Dermis blood vessel endothelial cell (primary cell): ENCODE results near the gene MS4A8. TPM values are rescaled to one million over a fixed set of nuclear protein-coding genes. Genes with fewer than 3 reads are reported as not detected.
"Not testable (repeated sequence)": the region's sequence is repeated elsewhere in the genome, so short reads cannot be mapped to it uniquely, and the experiment has no call there.

Experiments
- DNase-seq: peaks from one replicate; pipeline ENCODE4 v3.0.0; 2010
- total RNA-seq: library from RNA; depleted of rRNA; stranded (reverse); fragments of >200 nt; gene quantifications from 2 replicates; pipeline ENCODE4 v1.2.3, GENCODE V29; 2014

MS4A8 gene
- total RNA-seq, 1 donor from 2014 or later = not detected

GRCh38 chr11:60725592-60725991 is 26.2 kb downstream of the MS4A8 start:
- no peak for DNase-seq

GRCh38 chr11:60731586-60731985 is 32.2 kb downstream of the MS4A8 start:
- DNase-seq = no peak

GRCh38 chr11:60734279-60734678 is 34.9 kb downstream of the MS4A8 start:
- no peak for DNase-seq

- no peak for DNase-seq
Observed at GRCh38 chr11:60739114-60739513, 39.7 kb downstream of the MS4A8 start.

- no peak for DNase-seq
Observed at GRCh38 chr11:60740573-60740972, 41.2 kb downstream of the MS4A8 start.

- DNase-seq = no peak
Observed at GRCh38 chr11:60741421-60741820, 42.0 kb downstream of the MS4A8 start.

- no peak for DNase-seq
Observed at GRCh38 chr11:60743058-60743457, 43.6 kb downstream of the MS4A8 start.

GRCh38 chr11:60744114-60744513 is 44.7 kb downstream of the MS4A8 start:
- no peak for DNase-seq

- no peak for DNase-seq
Observed at GRCh38 chr11:60747359-60747873, 48.0 kb downstream of the MS4A8 start.

GRCh38 chr11:60748225-60748624 is 48.8 kb downstream of the MS4A8 start:
- no peak for DNase-seq

- no peak for DNase-seq
Observed at GRCh38 chr11:60748821-60749220, 49.4 kb downstream of the MS4A8 start.

GRCh38 chr11:60750911-60751310 is 51.5 kb downstream of the MS4A8 start:
- DNase-seq = no peak

GRCh38 chr11:60753309-60753708 is 53.9 kb downstream of the MS4A8 start:
- no peak for DNase-seq

- no peak for DNase-seq
Observed at GRCh38 chr11:60754887-60755286, 55.5 kb downstream of the MS4A8 start.

GRCh38 chr11:60756307-60757032 is 57.1 kb downstream of the MS4A8 start, which contains the start of gene MS4A15:
Gene MS4A15, plus strand, starts transcription at chr11:60756867. Its CDS starts 6,867 bp downstream, at chr11:60763734.
- peak; percentile 55 for DNase-seq

GRCh38 chr11:60757231-60757800 is 57.9 kb downstream of the MS4A8 start:
- no peak for DNase-seq

GRCh38 chr11:60758671-60759070 is 59.3 kb downstream of the MS4A8 start:
- DNase-seq = not testable (repeated sequence)

GRCh38 chr11:60759438-60760225 is 60.2 kb downstream of the MS4A8 start:
- not testable (repeated sequence) for DNase-seq

GRCh38 chr11:60761436-60762190 is 62.2 kb downstream of the MS4A8 start:
- DNase-seq = no peak

GRCh38 chr11:60762851-60763691 is 63.7 kb downstream of the MS4A8 start:
- peak; percentile 33 for DNase-seq

- no peak for DNase-seq
Observed at GRCh38 chr11:60763692-60764369, 64.4 kb downstream of the MS4A8 start.
